Suprapubic skin (tissue), 4 donors: ENCODE results near the gene TBC1D14. TPM values are rescaled to one million over a fixed set of nuclear protein-coding genes. Genes with fewer than 3 reads are reported as not detected.
A peak's percentile ranks its signal among the peaks of the same experiment; 100 is the strongest.

Source experiments
- DNase-seq, 2 donors: peaks; one replicate each; pipeline ENCODE4 v3.0.0-alpha.2; 2019; ENCODE audit warnings: low spot score in 2 of 2
- H3K27ac ChIP-seq: fragments of 200-600 bp; sonication (generic); one replicate; pipeline ENCODE4 v1.5.1; 2019
- H3K27me3 ChIP-seq: fragments of 200-600 bp; sonication (generic); one replicate; pipeline ENCODE4 v1.5.1; 2019
- H3K36me3 ChIP-seq: fragments of 200-600 bp; sonication (generic); one replicate; pipeline ENCODE4 v1.5.1; 2019
- H3K4me1 ChIP-seq: fragments of 200-600 bp; sonication (generic); one replicate; pipeline ENCODE4 v1.5.1; 2019
- H3K4me3 ChIP-seq: fragments of 200-600 bp; sonication (generic); one replicate; pipeline ENCODE4 v1.5.1; 2019; ENCODE audit warnings: mild to moderate bottlenecking
- H3K9me3 ChIP-seq: fragments of 200-600 bp; sonication (generic); one replicate; pipeline ENCODE4 v1.5.1; 2019
- CTCF ChIP-seq, 2 donors: fragments of 200-600 bp in 1 of 2; fragments of 450-650 bp in 1 of 2; sonication (generic) in 1 of 2; IDR thresholded peaks; one replicate each; pipeline ENCODE4 v1.5.1; 2016 to 2019; ENCODE audit warnings: antibody characterized with exemption in 2 of 2, mild to moderate bottlenecking in 1 of 2, moderate library complexity in 1 of 2
- EP300 ChIP-seq: sonication (generic); formaldehyde crosslinking; IDR thresholded peaks from one replicate; pipeline ENCODE4 v1.6.1; 2017; ENCODE audit warnings: antibody characterized with exemption
- POLR2A ChIP-seq, 2 donors: fragments of 450-650 bp; IDR thresholded peaks; one replicate each; pipeline ENCODE4 v1.6.1; 2017; ENCODE audit warnings: antibody characterized with exemption in 2 of 2, mild to moderate bottlenecking in 2 of 2, moderate library complexity in 2 of 2
- POLR2AphosphoS5 ChIP-seq, 3 donors: sonication (generic); formaldehyde crosslinking; IDR thresholded peaks; one replicate each; pipeline ENCODE4 v1.6.1; 2017; ENCODE audit warnings: antibody characterized with exemption in 3 of 3
- WGBS: methylation state at CpG from one replicate; pipeline ENCODE4 v1.1.5; 2018; 5-methylcytosine and 5-hydroxymethylcytosine counted together
- total RNA-seq, 4 donors: library from RNA; depleted of rRNA; stranded (reverse); fragments of >200 nt; gene quantifications; one replicate each; pipeline ENCODE4 v1.1.0, GENCODE V29; 2016

The TBC1D14 gene
- total RNA-seq, 4 donors from 2014 or later, result 55.0 to 111 (median 97.9) TPM

GRCh38 chr4:7052923-7053715, 143.5 kb downstream of the TBC1D14 start:
- peak overlapping the region; percentile 14 for H3K27ac ChIP-seq
- no peak overlapping the region for H3K4me3 ChIP-seq
- no peak for TF ChIP-seq POLR2A (IDR thresholded peaks at IDR 0.05)
- TF ChIP-seq CTCF (IDR thresholded peaks at IDR 0.05), result no peak
- WGBS, result 57% methylated on average over 16 of the region's 20 CpGs
- H3K4me1 ChIP-seq, result peaks cover 16% of the 10 kb centered on the region
- DNase-seq, result peak in 1 of 2 donors; percentile 79
- peaks cover 41% of the 10 kb centered on the region for H3K36me3 ChIP-seq
- H3K9me3 ChIP-seq, result no peaks in the 10 kb centered on the region
- no peaks in the 10 kb centered on the region for H3K27me3 ChIP-seq

- peaks cover 47% of the 10 kb centered on the region for H3K36me3 ChIP-seq
- DNase-seq, result peak in 1 of 2 donors; percentile 70
- 96% methylated on average over 47 of the region's 52 CpGs for WGBS
- H3K4me3 ChIP-seq, result no peak overlapping the region
- no peaks in the 10 kb centered on the region for H3K27me3 ChIP-seq
- no peak overlapping the region for H3K27ac ChIP-seq
- H3K4me1 ChIP-seq, result peaks cover 16% of the 10 kb centered on the region
- TF ChIP-seq CTCF (IDR thresholded peaks at IDR 0.05) (no peak), POLR2AphosphoS5 (IDR thresholded peaks at IDR 0.05) (no peak), POLR2A (IDR thresholded peaks at IDR 0.05) (no peak), EP300 (no peak)
- H3K9me3 ChIP-seq, result no peaks in the 10 kb centered on the region
These were observed 144.7 kb downstream of the TBC1D14 start for GRCh38 chr4:7054106-7054880.

- peaks cover 16% of the 10 kb centered on the region for H3K4me1 ChIP-seq
- WGBS, result 90% methylated on average over 28 of the region's 31 CpGs
- no peak overlapping the region for H3K4me3 ChIP-seq
- no peaks in the 10 kb centered on the region for H3K9me3 ChIP-seq
- peak in 1 of 2 donors; percentile 69 for DNase-seq
- TF ChIP-seq POLR2AphosphoS5 (IDR thresholded peaks at IDR 0.05) (no peak), POLR2A (IDR thresholded peaks at IDR 0.05) (no peak), CTCF (IDR thresholded peaks at IDR 0.05) (no peak), EP300 (no peak)
- H3K27me3 ChIP-seq, result no peaks in the 10 kb centered on the region
- no peak overlapping the region for H3K27ac ChIP-seq
- H3K36me3 ChIP-seq, result peaks cover 54% of the 10 kb centered on the region
These were observed 145.7 kb downstream of the TBC1D14 start for GRCh38 chr4:7055111-7055989.

- no peak for DNase-seq
- Histone ChIP-seq H3K27ac (no peak overlapping the region), H3K4me1 (peaks cover 16% of the 10 kb centered on the region), H3K4me3 (no peak overlapping the region), H3K36me3 (peaks cover 60% of the 10 kb centered on the region), H3K27me3 (no peaks in the 10 kb centered on the region), H3K9me3 (no peaks in the 10 kb centered on the region)
- 88% methylated on average over 10 of the region's 10 CpGs for WGBS
- TF ChIP-seq CTCF (IDR thresholded peaks at IDR 0.05) (no peak), POLR2AphosphoS5 (IDR thresholded peaks at IDR 0.05) (no peak), EP300 (no peak)
These were observed 146.3 kb downstream of the TBC1D14 start for GRCh38 chr4:7055990-7056325.
